Measurements from ENCODE around the gene ZFHX3.

ZFHX3 gene

GRCh38 chr16:72894293-72895151 is 153.4 kb downstream of the ZFHX3 start:
- DNase-seq = no peak

- no peak for DNase-seq
Observed at GRCh38 chr16:72891291-72892227, 156.4 kb downstream of the ZFHX3 start.

- no peak for DNase-seq
Observed at GRCh38 chr16:72890587-72890986, 157.3 kb downstream of the ZFHX3 start.

- DNase-seq = no peak
Observed at GRCh38 chr16:72889616-72890582, 158.0 kb downstream of the ZFHX3 start.

- no peak for DNase-seq
Observed at GRCh38 chr16:72887537-72887936, 160.4 kb downstream of the ZFHX3 start.

GRCh38 chr16:72886346-72886974 is 161.5 kb downstream of the ZFHX3 start:
- DNase-seq = no peak

GRCh38 chr16:72884573-72884972 is 163.4 kb downstream of the ZFHX3 start:
- DNase-seq = no peak

- no peak for DNase-seq
Observed at GRCh38 chr16:72884037-72884436, 163.9 kb downstream of the ZFHX3 start.

- no peak for DNase-seq
Observed at GRCh38 chr16:72879846-72880245, 168.1 kb downstream of the ZFHX3 start.

- no peak for DNase-seq
Observed at GRCh38 chr16:72878301-72879269, 169.3 kb downstream of the ZFHX3 start.

- no peak for DNase-seq
Observed at GRCh38 chr16:72877374-72878028, 170.4 kb downstream of the ZFHX3 start.

- no peak for DNase-seq
Observed at GRCh38 chr16:72876981-72877373, 171.0 kb downstream of the ZFHX3 start.

GRCh38 chr16:72876221-72876620 is 171.7 kb downstream of the ZFHX3 start:
- DNase-seq = no peak

GRCh38 chr16:72875291-72876031 is 172.5 kb downstream of the ZFHX3 start:
- no peak for DNase-seq

GRCh38 chr16:72873853-72874252 is 174.1 kb downstream of the ZFHX3 start:
- no peak for DNase-seq

GRCh38 chr16:72873044-72873443 is 174.9 kb downstream of the ZFHX3 start:
- DNase-seq = no peak

- no peak for DNase-seq
Observed at GRCh38 chr16:72865835-72866234, 182.1 kb downstream of the ZFHX3 start.

- no peak for DNase-seq
Observed at GRCh38 chr16:72865258-72865657, 182.7 kb downstream of the ZFHX3 start.

- no peak for DNase-seq
Observed at GRCh38 chr16:72864130-72864833, 183.6 kb downstream of the ZFHX3 start.
